WTC11 (cell line): ENCODE measurements around the gene NAA60. TPM values are rescaled to one million over a fixed set of nuclear protein-coding genes. Genes with fewer than 3 reads are reported as not detected.

Source experiments
- ATAC-seq: fragments of 200-7000 bp; cut with Tn5 transposase; 2 replicates; pipeline ENCODE4 v1.10.0; 2021; ENCODE audit warnings: mild to moderate bottlenecking, moderate library complexity
- CTCF ChIA-PET: fragments of 300-600 bp; sonication (Branson Sonifier 250); formaldehyde crosslinking; loops from one replicate; lab custom pipeline; 2021; ENCODE audit warnings: antibody characterized with exemption; lab: Charles Lee
- POLR2A ChIA-PET: fragments of 350-600 bp; sonication (Branson Sonifier 250); formaldehyde crosslinking; loops from one replicate; lab custom pipeline; 2021; ENCODE audit warnings: antibody characterized with exemption; lab: Charles Lee
- DNase-seq: peaks from one replicate; pipeline ENCODE4 v3.0.0; 2021; ENCODE audit warnings: low spot score
- H3K27ac Mint-ChIP-seq: 2 replicates; pipeline ENCODE4 v1.8.0; 2021; ENCODE audit warnings: mixed read lengths
- H3K27me3 Mint-ChIP-seq: 2 replicates; pipeline ENCODE4 v1.8.0; 2021; ENCODE audit warnings: low read depth, mild to moderate bottlenecking, moderate library complexity, mixed read lengths
- H3K36me3 Mint-ChIP-seq: 2 replicates; pipeline ENCODE4 v1.8.0; 2021; ENCODE audit warnings: mixed read lengths
- H3K4me1 Mint-ChIP-seq: 2 replicates; pipeline ENCODE4 v1.8.0; 2022; ENCODE audit warnings: mixed read lengths
- H3K4me3 Mint-ChIP-seq: 2 replicates; pipeline ENCODE4 v1.8.0; 2021; ENCODE audit warnings: mild to moderate bottlenecking, moderate library complexity, mixed read lengths
- H3K9me3 Mint-ChIP-seq: 2 replicates; pipeline ENCODE4 v1.8.0; 2021; ENCODE audit warnings: mixed read lengths
- ATF3 ChIP-seq: sonication (generic); formaldehyde crosslinking; conservative IDR thresholded peaks from 2 replicates; pipeline ENCODE4 v1.8.1; 2022; ENCODE audit warnings: mild to moderate bottlenecking, missing genetic modification reagents
- CBFB ChIP-seq: sonication (generic); formaldehyde crosslinking; IDR thresholded peaks from 2 replicates; pipeline ENCODE4 v1.8.1; 2022; ENCODE audit warnings: mild to moderate bottlenecking, low read depth, missing genetic modification reagents
- CREM ChIP-seq: sonication (generic); formaldehyde crosslinking; IDR thresholded peaks from 2 replicates; pipeline ENCODE4 v1.8.1; 2022; ENCODE audit warnings: mild to moderate bottlenecking, missing genetic modification reagents, moderate library complexity
- ETV6 ChIP-seq: sonication (generic); formaldehyde crosslinking; IDR thresholded peaks from 2 replicates; pipeline ENCODE4 v1.8.1; 2022; ENCODE audit warnings: mild to moderate bottlenecking, missing genetic modification reagents
- GTF2I ChIP-seq: fragments of 250-450 bp; sonication (Bioruptor Pico); conservative IDR thresholded peaks from 2 replicates; pipeline ENCODE4 v1.4.0; 2021; ENCODE audit warnings: mild to moderate bottlenecking
- HMGXB4 ChIP-seq: sonication (generic); formaldehyde crosslinking; IDR thresholded peaks from 2 replicates; pipeline ENCODE4 v1.8.1; 2023; ENCODE audit warnings: mild to moderate bottlenecking, moderate library complexity, missing genetic modification reagents
- IRF2 ChIP-seq: sonication (generic); formaldehyde crosslinking; IDR thresholded peaks from 2 replicates; pipeline ENCODE4 v1.8.0; 2022; ENCODE audit warnings: low read depth, missing genetic modification reagents, borderline replicate concordance
- NFYB ChIP-seq: sonication (generic); formaldehyde crosslinking; conservative IDR thresholded peaks from 2 replicates; pipeline ENCODE4 v1.8.0; 2022; ENCODE audit warnings: low read depth, missing genetic modification reagents
- OVOL2 ChIP-seq: fragments of 250-450 bp; sonication (Bioruptor Pico); IDR thresholded peaks from 2 replicates; pipeline ENCODE4 v1.9.0; 2021; ENCODE audit warnings: mild to moderate bottlenecking, borderline replicate concordance
- TCF7 ChIP-seq: sonication (generic); formaldehyde crosslinking; IDR thresholded peaks from 2 replicates; pipeline ENCODE4 v1.8.0; 2022; ENCODE audit warnings: mild to moderate bottlenecking, low read depth, missing genetic modification reagents, moderate library complexity
- ZBTB21 ChIP-seq: sonication (generic); formaldehyde crosslinking; IDR thresholded peaks from 2 replicates; pipeline ENCODE4 v1.8.1; 2023; ENCODE audit warnings: mild to moderate bottlenecking, missing genetic modification reagents, borderline replicate concordance
- ZNF671 ChIP-seq: fragments of 250-450 bp; sonication (Bioruptor Pico); IDR thresholded peaks from 2 replicates; pipeline ENCODE4 v1.8.0; 2021; ENCODE audit warnings: mild to moderate bottlenecking
- total RNA-seq: library from RNA; stranded (reverse); gene quantifications from 3 replicates; pipeline ENCODE4 v1.2.3, GENCODE V29; 2021
- TF ChIP-seq, protein P1 (sequence below): sonication (generic); formaldehyde crosslinking; IDR thresholded peaks from 2 replicates; pipeline ENCODE4 v1.8.0; 2023; ENCODE audit warnings: missing genetic modification reagents
- TF ChIP-seq, protein P2 (sequence below): sonication (generic); formaldehyde crosslinking; IDR thresholded peaks from 2 replicates; pipeline ENCODE4 v1.8.0; 2022; ENCODE audit warnings: mild to moderate bottlenecking, missing genetic modification reagents
- TF ChIP-seq, protein P3 (sequence below): sonication (generic); formaldehyde crosslinking; IDR thresholded peaks from 2 replicates; pipeline ENCODE4 v1.8.0; 2022; ENCODE audit warnings: missing genetic modification reagents
- TF ChIP-seq, protein P4 (sequence below): sonication (generic); formaldehyde crosslinking; IDR thresholded peaks from 2 replicates; pipeline ENCODE4 v1.8.1; 2022; ENCODE audit warnings: low read depth, missing genetic modification reagents, borderline replicate concordance
- TF ChIP-seq, protein P5 (sequence below): sonication (generic); formaldehyde crosslinking; IDR thresholded peaks from 2 replicates; pipeline ENCODE4 v1.8.0; 2022; ENCODE audit warnings: mild to moderate bottlenecking, missing genetic modification reagents
- TF ChIP-seq, protein P6 (sequence below): sonication (generic); formaldehyde crosslinking; IDR thresholded peaks from 2 replicates; pipeline ENCODE4 v1.8.1; 2023; ENCODE audit warnings: mild to moderate bottlenecking, missing genetic modification reagents
- TF ChIP-seq, protein P7 (sequence below): fragments of 250-450 bp; sonication (Bioruptor Pico); conservative IDR thresholded peaks from 2 replicates; pipeline ENCODE4 v1.9.0; 2021; ENCODE audit warnings: mild to moderate bottlenecking
- TF ChIP-seq, protein P8 (sequence below): sonication (generic); formaldehyde crosslinking; IDR thresholded peaks from 2 replicates; pipeline ENCODE4 v1.8.1; 2022; ENCODE audit warnings: low read depth, mild to moderate bottlenecking, moderate library complexity, missing genetic modification reagents, borderline replicate concordance

Gene NAA60
- total RNA-seq, 1 experiment from 2014 or later, result 50.3 TPM

GRCh38 chr16:3496386-3496785, 52.9 kb downstream of the NAA60 start:
- no peak for DNase-seq
- H3K9me3 Mint-ChIP-seq, result no peaks in the 10 kb centered on the region
- H3K4me1 Mint-ChIP-seq, result peaks cover 3% of the 10 kb centered on the region
- no peak for ATAC-seq
- H3K36me3 Mint-ChIP-seq, result no peaks in the 10 kb centered on the region
- 0 out of 2 replicates have a peak, but pooled peaks cover 2% of the 10 kb centered on the region for H3K27me3 Mint-ChIP-seq
- ChIA-PET POLR2A (interaction anchor here (0.6 kb wide), 1 partner anchor 116 kb away, joined by 3 read pairs; no protein-coding TSS in a partner anchor), CTCF (interaction anchor here (0.6 kb wide), 1 partner anchor 840 kb away, joined by 3 read pairs; no protein-coding TSS in a partner anchor)
- no peak overlapping the region for H3K4me3 Mint-ChIP-seq
- TF ChIP-seq ZBTB21 (CRISPR knock-in tag) (no peak), TCF7 (no peak), CREM (CRISPR knock-in tag) (no peak), HMGXB4 (CRISPR knock-in tag) (no peak), IRF2 (CRISPR knock-in tag) (no peak), ZNF671 (CRISPR knock-in tag) (no peak), CBFB (no peak), ATF3 (CRISPR knock-in tag) (no peak), OVOL2 (CRISPR knock-in tag) (no peak), ETV6 (CRISPR knock-in tag) (no peak), GTF2I (CRISPR knock-in tag) (no peak), NFYB (CRISPR knock-in tag) (no peak)
- TF ChIP-seq, protein P1, sequence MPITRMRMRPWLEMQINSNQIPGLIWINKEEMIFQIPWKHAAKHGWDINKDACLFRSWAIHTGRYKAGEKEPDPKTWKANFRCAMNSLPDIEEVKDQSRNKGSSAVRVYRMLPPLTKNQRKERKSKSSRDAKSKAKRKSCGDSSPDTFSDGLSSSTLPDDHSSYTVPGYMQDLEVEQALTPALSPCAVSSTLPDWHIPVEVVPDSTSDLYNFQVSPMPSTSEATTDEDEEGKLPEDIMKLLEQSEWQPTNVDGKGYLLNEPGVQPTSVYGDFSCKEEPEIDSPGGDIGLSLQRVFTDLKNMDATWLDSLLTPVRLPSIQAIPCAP (CRISPR knock-in tag), result no peak
- TF ChIP-seq, protein P2, sequence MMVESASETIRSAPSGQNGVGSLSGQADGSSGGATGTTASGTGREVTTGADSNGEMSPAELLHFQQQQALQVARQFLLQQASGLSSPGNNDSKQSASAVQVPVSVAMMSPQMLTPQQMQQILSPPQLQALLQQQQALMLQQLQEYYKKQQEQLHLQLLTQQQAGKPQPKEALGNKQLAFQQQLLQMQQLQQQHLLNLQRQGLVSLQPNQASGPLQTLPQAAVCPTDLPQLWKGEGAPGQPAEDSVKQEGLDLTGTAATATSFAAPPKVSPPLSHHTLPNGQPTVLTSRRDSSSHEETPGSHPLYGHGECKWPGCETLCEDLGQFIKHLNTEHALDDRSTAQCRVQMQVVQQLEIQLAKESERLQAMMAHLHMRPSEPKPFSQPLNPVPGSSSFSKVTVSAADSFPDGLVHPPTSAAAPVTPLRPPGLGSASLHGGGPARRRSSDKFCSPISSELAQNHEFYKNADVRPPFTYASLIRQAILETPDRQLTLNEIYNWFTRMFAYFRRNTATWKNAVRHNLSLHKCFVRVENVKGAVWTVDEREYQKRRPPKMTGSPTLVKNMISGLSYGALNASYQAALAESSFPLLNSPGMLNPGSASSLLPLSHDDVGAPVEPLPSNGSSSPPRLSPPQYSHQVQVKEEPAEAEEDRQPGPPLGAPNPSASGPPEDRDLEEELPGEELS, result no peak
- TF ChIP-seq, protein P3, sequence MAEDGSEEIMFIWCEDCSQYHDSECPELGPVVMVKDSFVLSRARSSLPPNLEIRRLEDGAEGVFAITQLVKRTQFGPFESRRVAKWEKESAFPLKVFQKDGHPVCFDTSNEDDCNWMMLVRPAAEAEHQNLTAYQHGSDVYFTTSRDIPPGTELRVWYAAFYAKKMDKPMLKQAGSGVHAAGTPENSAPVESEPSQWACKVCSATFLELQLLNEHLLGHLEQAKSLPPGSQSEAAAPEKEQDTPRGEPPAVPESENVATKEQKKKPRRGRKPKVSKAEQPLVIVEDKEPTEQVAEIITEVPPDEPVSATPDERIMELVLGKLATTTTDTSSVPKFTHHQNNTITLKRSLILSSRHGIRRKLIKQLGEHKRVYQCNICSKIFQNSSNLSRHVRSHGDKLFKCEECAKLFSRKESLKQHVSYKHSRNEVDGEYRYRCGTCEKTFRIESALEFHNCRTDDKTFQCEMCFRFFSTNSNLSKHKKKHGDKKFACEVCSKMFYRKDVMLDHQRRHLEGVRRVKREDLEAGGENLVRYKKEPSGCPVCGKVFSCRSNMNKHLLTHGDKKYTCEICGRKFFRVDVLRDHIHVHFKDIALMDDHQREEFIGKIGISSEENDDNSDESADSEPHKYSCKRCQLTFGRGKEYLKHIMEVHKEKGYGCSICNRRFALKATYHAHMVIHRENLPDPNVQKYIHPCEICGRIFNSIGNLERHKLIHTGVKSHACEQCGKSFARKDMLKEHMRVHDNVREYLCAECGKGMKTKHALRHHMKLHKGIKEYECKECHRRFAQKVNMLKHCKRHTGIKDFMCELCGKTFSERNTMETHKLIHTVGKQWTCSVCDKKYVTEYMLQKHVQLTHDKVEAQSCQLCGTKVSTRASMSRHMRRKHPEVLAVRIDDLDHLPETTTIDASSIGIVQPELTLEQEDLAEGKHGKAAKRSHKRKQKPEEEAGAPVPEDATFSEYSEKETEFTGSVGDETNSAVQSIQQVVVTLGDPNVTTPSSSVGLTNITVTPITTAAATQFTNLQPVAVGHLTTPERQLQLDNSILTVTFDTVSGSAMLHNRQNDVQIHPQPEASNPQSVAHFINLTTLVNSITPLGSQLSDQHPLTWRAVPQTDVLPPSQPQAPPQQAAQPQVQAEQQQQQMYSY (CRISPR knock-in tag), result no peak
- TF ChIP-seq, protein P4, sequence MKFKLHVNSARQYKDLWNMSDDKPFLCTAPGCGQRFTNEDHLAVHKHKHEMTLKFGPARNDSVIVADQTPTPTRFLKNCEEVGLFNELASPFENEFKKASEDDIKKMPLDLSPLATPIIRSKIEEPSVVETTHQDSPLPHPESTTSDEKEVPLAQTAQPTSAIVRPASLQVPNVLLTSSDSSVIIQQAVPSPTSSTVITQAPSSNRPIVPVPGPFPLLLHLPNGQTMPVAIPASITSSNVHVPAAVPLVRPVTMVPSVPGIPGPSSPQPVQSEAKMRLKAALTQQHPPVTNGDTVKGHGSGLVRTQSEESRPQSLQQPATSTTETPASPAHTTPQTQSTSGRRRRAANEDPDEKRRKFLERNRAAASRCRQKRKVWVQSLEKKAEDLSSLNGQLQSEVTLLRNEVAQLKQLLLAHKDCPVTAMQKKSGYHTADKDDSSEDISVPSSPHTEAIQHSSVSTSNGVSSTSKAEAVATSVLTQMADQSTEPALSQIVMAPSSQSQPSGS, result no peak
- TF ChIP-seq, protein P5, sequence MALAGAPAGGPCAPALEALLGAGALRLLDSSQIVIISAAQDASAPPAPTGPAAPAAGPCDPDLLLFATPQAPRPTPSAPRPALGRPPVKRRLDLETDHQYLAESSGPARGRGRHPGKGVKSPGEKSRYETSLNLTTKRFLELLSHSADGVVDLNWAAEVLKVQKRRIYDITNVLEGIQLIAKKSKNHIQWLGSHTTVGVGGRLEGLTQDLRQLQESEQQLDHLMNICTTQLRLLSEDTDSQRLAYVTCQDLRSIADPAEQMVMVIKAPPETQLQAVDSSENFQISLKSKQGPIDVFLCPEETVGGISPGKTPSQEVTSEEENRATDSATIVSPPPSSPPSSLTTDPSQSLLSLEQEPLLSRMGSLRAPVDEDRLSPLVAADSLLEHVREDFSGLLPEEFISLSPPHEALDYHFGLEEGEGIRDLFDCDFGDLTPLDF (CRISPR knock-in tag), result no peak
- TF ChIP-seq, protein P6, sequence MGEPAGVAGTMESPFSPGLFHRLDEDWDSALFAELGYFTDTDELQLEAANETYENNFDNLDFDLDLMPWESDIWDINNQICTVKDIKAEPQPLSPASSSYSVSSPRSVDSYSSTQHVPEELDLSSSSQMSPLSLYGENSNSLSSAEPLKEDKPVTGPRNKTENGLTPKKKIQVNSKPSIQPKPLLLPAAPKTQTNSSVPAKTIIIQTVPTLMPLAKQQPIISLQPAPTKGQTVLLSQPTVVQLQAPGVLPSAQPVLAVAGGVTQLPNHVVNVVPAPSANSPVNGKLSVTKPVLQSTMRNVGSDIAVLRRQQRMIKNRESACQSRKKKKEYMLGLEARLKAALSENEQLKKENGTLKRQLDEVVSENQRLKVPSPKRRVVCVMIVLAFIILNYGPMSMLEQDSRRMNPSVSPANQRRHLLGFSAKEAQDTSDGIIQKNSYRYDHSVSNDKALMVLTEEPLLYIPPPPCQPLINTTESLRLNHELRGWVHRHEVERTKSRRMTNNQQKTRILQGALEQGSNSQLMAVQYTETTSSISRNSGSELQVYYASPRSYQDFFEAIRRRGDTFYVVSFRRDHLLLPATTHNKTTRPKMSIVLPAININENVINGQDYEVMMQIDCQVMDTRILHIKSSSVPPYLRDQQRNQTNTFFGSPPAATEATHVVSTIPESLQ (CRISPR knock-in tag), result no peak
- TF ChIP-seq, protein P7, sequence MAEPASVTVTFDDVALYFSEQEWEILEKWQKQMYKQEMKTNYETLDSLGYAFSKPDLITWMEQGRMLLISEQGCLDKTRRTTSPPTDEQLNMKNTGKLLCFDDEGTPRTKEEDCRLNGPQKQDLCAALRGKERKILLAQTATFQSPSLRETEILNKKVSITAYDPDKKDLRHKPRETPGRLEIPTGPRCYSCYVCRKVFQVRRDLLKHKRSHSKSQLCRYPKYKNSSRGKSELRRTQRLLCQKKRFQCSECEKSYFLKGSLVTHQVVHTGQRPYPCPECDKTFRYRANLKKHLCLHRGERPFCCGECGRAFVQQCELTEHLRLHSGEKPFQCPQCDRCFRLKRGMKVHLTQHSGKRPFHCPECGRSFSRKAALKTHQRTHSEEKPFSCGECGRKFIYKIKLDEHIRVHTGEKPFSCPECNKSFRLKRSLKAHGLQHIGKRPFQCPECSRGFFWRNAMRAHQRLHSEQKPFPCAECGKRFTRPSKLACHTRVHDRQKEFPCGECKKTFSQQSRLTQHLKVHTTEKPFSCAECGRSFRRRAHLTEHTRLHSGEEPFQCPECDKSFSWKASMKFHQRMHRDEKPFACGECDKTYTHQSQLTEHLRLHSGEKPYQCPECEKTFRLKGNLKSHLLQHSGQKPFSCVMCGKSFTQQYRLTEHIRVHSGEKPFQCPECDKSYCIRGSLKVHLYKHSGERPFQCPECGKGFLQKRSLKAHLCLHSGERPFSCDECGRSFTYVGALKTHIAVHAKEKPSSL (CRISPR knock-in tag), result no peak
- TF ChIP-seq, protein P8, sequence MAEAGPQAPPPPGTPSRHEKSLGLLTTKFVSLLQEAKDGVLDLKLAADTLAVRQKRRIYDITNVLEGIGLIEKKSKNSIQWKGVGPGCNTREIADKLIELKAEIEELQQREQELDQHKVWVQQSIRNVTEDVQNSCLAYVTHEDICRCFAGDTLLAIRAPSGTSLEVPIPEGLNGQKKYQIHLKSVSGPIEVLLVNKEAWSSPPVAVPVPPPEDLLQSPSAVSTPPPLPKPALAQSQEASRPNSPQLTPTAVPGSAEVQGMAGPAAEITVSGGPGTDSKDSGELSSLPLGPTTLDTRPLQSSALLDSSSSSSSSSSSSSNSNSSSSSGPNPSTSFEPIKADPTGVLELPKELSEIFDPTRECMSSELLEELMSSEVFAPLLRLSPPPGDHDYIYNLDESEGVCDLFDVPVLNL (CRISPR knock-in tag), result no peak
- H3K27ac Mint-ChIP-seq, result no peak overlapping the region
